ENCODE measurements around the gene PEA15. TPM values are rescaled to one million over a fixed set of nuclear protein-coding genes. Genes with fewer than 3 reads are reported as not detected.

The PEA15 gene
- total and polyA plus RNA-seq, 2 donors (not counting 3 experiments of a cell fraction or from before 2014, with no cell fraction given): 250 to 304 TPM

GRCh38 chr1:160258177-160258798 is 53.1 kb downstream of the PEA15 start:
- FAIRE-seq (no peak), DNase-seq (ENCODE audit: low read depth, low spot score) (no peak)
- Histone ChIP-seq H3K9me3 (replicated peaks; ENCODE audit: control insufficient read depth, insufficient read depth, low read length) (no peaks in the 10 kb centered on the region), H3K79me2 (ENCODE audit: control insufficient read depth, insufficient read depth, low read length) (peaks cover 27% of the 10 kb centered on the region), H3K4me1 (ENCODE audit: control insufficient read depth, extremely low read depth, insufficient read depth, low read length) (peaks cover 15% of the 10 kb centered on the region), H3K36me3 (ENCODE audit: control insufficient read depth in 2 of 2, extremely low read depth in 1 of 2, insufficient read depth in 2 of 2, low read length in 2 of 2) (peaks cover 0 to 2% of the 10 kb centered on the region in 2 experiments), H3K27me3 (ENCODE audit: control insufficient read depth in 2 of 2, insufficient read depth in 2 of 2, low read length in 2 of 2) (no peaks in the 10 kb centered on the region), H2AFZ (ENCODE audit: low read depth, low read length) (no peak overlapping the region), H3K4me3 (replicated peaks in 1 of 3; ENCODE audit: insufficient read depth in 1 of 3, low read depth in 1 of 3, low read length in 3 of 3) (no peak overlapping the region), H3K4me2 (ENCODE audit: insufficient read depth, low read length) (no peak overlapping the region), H4K20me1 (replicated peaks; ENCODE audit: control insufficient read depth, extremely low read depth, insufficient read depth, low read length) (no peaks in the 10 kb centered on the region), H3K27ac (ENCODE audit: insufficient read depth, low read depth, low read length) (no peak overlapping the region), H3K9me1 (replicated peaks; ENCODE audit: control insufficient read depth, extremely low read depth, insufficient read depth, low read length) (no peaks in the 10 kb centered on the region), H3K9ac (replicated peaks; ENCODE audit: extremely low read depth, insufficient read depth, low read length) (no peak overlapping the region)
- dilution Hi-C loops (cut with MboI; ENCODE audit: extremely low pct_ligation_motif_present, low sequenced_read_pairs): no loop called here
- intact Hi-C loops (cut with micrococcal nuclease): no loop called here
- CTCF ChIA-PET: interaction anchor here (1.1 to 3.1 kb wide), 3 partner anchors 33 to 119 kb away, joined by 3 to 17 read pairs (median 4); no protein-coding TSS in a partner anchor
- POLR2A ChIA-PET: no interaction called here
- BruUV-seq (replicated peaks): no TSS peak
- TF ChIP-seq FOS (IDR thresholded peaks at IDR 0.05; ENCODE audit: borderline replicate concordance, insufficient read depth, low read length) (no peak), POLR2A (IDR thresholded peaks at IDR 0.05; ENCODE audit: low read depth, low read length) (no peak), JUN (IDR thresholded peaks at IDR 0.05; ENCODE audit: borderline replicate concordance, insufficient read depth, insufficient read length, low read depth) (no peak), GATA2 (IDR thresholded peaks at IDR 0.05; ENCODE audit: insufficient read depth, insufficient read length, low read depth, low read length) (no peak), MAX (IDR thresholded peaks at IDR 0.05; ENCODE audit: insufficient read depth, insufficient read length) (no peak), EZH2 (IDR thresholded peaks at IDR 0.05; ENCODE audit: borderline replicate concordance, low read depth, low read length, severe bottlenecking) (no peak), POLR2AphosphoS5 (IDR thresholded peaks at IDR 0.05; ENCODE audit: insufficient read depth, low read depth, low read length) (no peak), MYC (IDR thresholded peaks at IDR 0.05; ENCODE audit: low read depth, low read length) (no peak)

All from endothelial cell of umbilical vein (primary cell).